Subcutaneous abdominal adipose tissue (tissue), 5 donors: ENCODE measurements around the gene DIP2B.
"Not testable (repeated sequence)": the region's sequence is repeated elsewhere in the genome, so short reads cannot be mapped to it uniquely, and the experiment has no call there.

ENCODE experiments used
- H3K27ac ChIP-seq: one replicate; pipeline ENCODE4 v1.7.0; 2013; ENCODE audit warnings: low read depth, mild to moderate bottlenecking, inconsistent platforms, low read length, moderate library complexity
- H3K27me3 ChIP-seq, 5 donors: one replicate each; pipeline ENCODE4 v1.7.0; 2013; ENCODE audit warnings: low read length in 5 of 5, inconsistent platforms in 1 of 5; ENCODE audit not compliant: control insufficient read depth in 5 of 5, insufficient read depth in 4 of 5
- H3K36me3 ChIP-seq, 5 donors: one replicate each; pipeline ENCODE4 v1.7.0; 2013; ENCODE audit warnings: low read length in 5 of 5; ENCODE audit not compliant: control insufficient read depth in 5 of 5, insufficient read depth in 5 of 5
- H3K4me1 ChIP-seq, 5 donors: one replicate each; pipeline ENCODE4 v1.7.0; 2013; ENCODE audit warnings: low read length in 5 of 5, mild to moderate bottlenecking in 3 of 5, moderate library complexity in 1 of 5; ENCODE audit not compliant: control insufficient read depth in 5 of 5, insufficient read depth in 5 of 5
- H3K4me3 ChIP-seq, 5 donors: one replicate each; pipeline ENCODE4 v1.7.0; 2013; ENCODE audit warnings: low read length in 5 of 5, low read depth in 1 of 5
- H3K9ac ChIP-seq, 5 donors: one replicate each; pipeline ENCODE4 v1.7.0; 2013; ENCODE audit warnings: low read length in 5 of 5, mild to moderate bottlenecking in 4 of 5, moderate library complexity in 3 of 5
- H3K9me3 ChIP-seq, 5 donors: one replicate each; pipeline ENCODE4 v1.7.0; 2013; ENCODE audit warnings: low read length in 5 of 5; ENCODE audit not compliant: control insufficient read depth in 5 of 5
- donor health status: healthy.
- donor health status: healthy.
- donor health status: healthy.
- donor health status: healthy.
- donor health status: healthy.

DIP2B gene

GRCh38 chr12:50763639-50764285 is 259.0 kb downstream of the DIP2B start, which contains the start of gene ATF1:
ATF1 (plus strand) TSS chr12:50764101; CDS start chr12:50780146, 16,045 bp downstream.
- H3K4me1 ChIP-seq, result peaks cover 0 to 29% (median 26%) of the 10 kb centered on the region in 5 donors
- peak within 1 kb of the TSS; percentile 88 for H3K27ac ChIP-seq
- H3K9ac ChIP-seq, result peak within 1 kb of the TSS; percentile 26 to 92 (median 86)
- no peaks in the 10 kb centered on the region for H3K9me3 ChIP-seq
- H3K36me3 ChIP-seq, result no peaks in the 10 kb centered on the region
- H3K4me3 ChIP-seq, result peak within 1 kb of the TSS; percentile 84 to 90 (median 88)
- H3K27me3 ChIP-seq, result no peaks in the 10 kb centered on the region

- H3K9me3 ChIP-seq, result no peaks in the 10 kb centered on the region
- no peaks in the 10 kb centered on the region for H3K36me3 ChIP-seq
- peaks cover 0 to 29% (median 26%) of the 10 kb centered on the region in 5 donors for H3K4me1 ChIP-seq
- peak overlapping the region; percentile 26 to 86 (median 78) for H3K9ac ChIP-seq
- peak overlapping the region; percentile 84 to 90 (median 87) for H3K4me3 ChIP-seq
- H3K27me3 ChIP-seq, result no peaks in the 10 kb centered on the region
- H3K27ac ChIP-seq, result peak overlapping the region; percentile 88
Observed at GRCh38 chr12:50764286-50765094, 259.7 kb downstream of the DIP2B start.

GRCh38 chr12:50765095-50765911 is 260.5 kb downstream of the DIP2B start:
- H3K9me3 ChIP-seq, result no peaks in the 10 kb centered on the region
- no peaks in the 10 kb centered on the region for H3K27me3 ChIP-seq
- no peaks in the 10 kb centered on the region for H3K36me3 ChIP-seq
- peaks cover 0 to 29% (median 26%) of the 10 kb centered on the region in 5 donors for H3K4me1 ChIP-seq
- H3K4me3 ChIP-seq, result peak overlapping the region; percentile 84 to 90 (median 87)
- peak overlapping the region; percentile 26 to 86 (median 69) for H3K9ac ChIP-seq
- H3K27ac ChIP-seq, result peak overlapping the region; percentile 88

GRCh38 chr12:50768391-50768790 is 263.6 kb downstream of the DIP2B start:
- H3K9ac ChIP-seq, result no peak overlapping the region
- no peak overlapping the region for H3K27ac ChIP-seq
- H3K36me3 ChIP-seq, result peaks cover 0 to 8% (median 3%) of the 10 kb centered on the region in 5 donors
- peaks cover 0 to 19% (median 18%) of the 10 kb centered on the region in 5 donors for H3K4me1 ChIP-seq
- no peaks in the 10 kb centered on the region for H3K9me3 ChIP-seq
- H3K4me3 ChIP-seq, result no peak overlapping the region
- no peaks in the 10 kb centered on the region for H3K27me3 ChIP-seq

GRCh38 chr12:50768813-50769212 is 264.0 kb downstream of the DIP2B start:
- not testable (repeated sequence) for H3K9me3 ChIP-seq, H3K9ac ChIP-seq, H3K27me3 ChIP-seq, H3K36me3 ChIP-seq, H3K4me3 ChIP-seq, H3K27ac ChIP-seq
- peaks cover 0 to 19% (median 18%) of the 10 kb centered on the region in 5 donors for H3K4me1 ChIP-seq

- H3K27me3 ChIP-seq, result no peaks in the 10 kb centered on the region
- H3K27ac ChIP-seq, result no peak overlapping the region
- H3K9ac ChIP-seq, result no peak overlapping the region
- H3K4me3 ChIP-seq, result no peak overlapping the region
- no peaks in the 10 kb centered on the region for H3K9me3 ChIP-seq
- peaks cover 0 to 8% (median 3%) of the 10 kb centered on the region in 5 donors for H3K36me3 ChIP-seq
- peaks cover 0 to 2% (median 0%) of the 10 kb centered on the region in 5 donors for H3K4me1 ChIP-seq
Observed at GRCh38 chr12:50771409-50771808, 266.6 kb downstream of the DIP2B start.

- Histone ChIP-seq H3K36me3 (peaks cover 0 to 8% (median 3%) of the 10 kb centered on the region in 5 donors), H3K27ac (no peak overlapping the region), H3K9ac (no peak overlapping the region)
Observed at GRCh38 chr12:50772470-50772869, 267.7 kb downstream of the DIP2B start.

GRCh38 chr12:50772877-50773276 is 268.1 kb downstream of the DIP2B start:
- peaks cover 0 to 8% (median 3%) of the 10 kb centered on the region in 5 donors for H3K36me3 ChIP-seq
- H3K27me3 ChIP-seq, result no peaks in the 10 kb centered on the region
- peaks cover 0 to 2% (median 0%) of the 10 kb centered on the region in 5 donors for H3K4me1 ChIP-seq
- no peak overlapping the region for H3K27ac ChIP-seq
- no peak overlapping the region for H3K4me3 ChIP-seq
- H3K9ac ChIP-seq, result no peak overlapping the region
- H3K9me3 ChIP-seq, result no peaks in the 10 kb centered on the region

More at GRCh38 chr12:50772470-50772869, 267.7 kb downstream of the DIP2B start:
- H3K9me3 ChIP-seq, result no peaks in the 10 kb centered on the region
- no peaks in the 10 kb centered on the region for H3K27me3 ChIP-seq
- peaks cover 0 to 2% (median 0%) of the 10 kb centered on the region in 5 donors for H3K4me1 ChIP-seq
- no peak overlapping the region for H3K4me3 ChIP-seq

GRCh38 chr12:50775251-50775650 is 270.5 kb downstream of the DIP2B start:
- H3K9ac ChIP-seq, result no peak overlapping the region
- no peaks in the 10 kb centered on the region for H3K27me3 ChIP-seq
- H3K9me3 ChIP-seq, result no peaks in the 10 kb centered on the region
- no peak overlapping the region for H3K27ac ChIP-seq
- no peak overlapping the region for H3K4me3 ChIP-seq
- H3K36me3 ChIP-seq, result peaks cover 0 to 8% (median 3%) of the 10 kb centered on the region in 5 donors
- peaks cover 0 to 2% (median 0%) of the 10 kb centered on the region in 5 donors for H3K4me1 ChIP-seq
